Measurements from ENCODE around the gene ACADS.

ACADS gene

DNA sequence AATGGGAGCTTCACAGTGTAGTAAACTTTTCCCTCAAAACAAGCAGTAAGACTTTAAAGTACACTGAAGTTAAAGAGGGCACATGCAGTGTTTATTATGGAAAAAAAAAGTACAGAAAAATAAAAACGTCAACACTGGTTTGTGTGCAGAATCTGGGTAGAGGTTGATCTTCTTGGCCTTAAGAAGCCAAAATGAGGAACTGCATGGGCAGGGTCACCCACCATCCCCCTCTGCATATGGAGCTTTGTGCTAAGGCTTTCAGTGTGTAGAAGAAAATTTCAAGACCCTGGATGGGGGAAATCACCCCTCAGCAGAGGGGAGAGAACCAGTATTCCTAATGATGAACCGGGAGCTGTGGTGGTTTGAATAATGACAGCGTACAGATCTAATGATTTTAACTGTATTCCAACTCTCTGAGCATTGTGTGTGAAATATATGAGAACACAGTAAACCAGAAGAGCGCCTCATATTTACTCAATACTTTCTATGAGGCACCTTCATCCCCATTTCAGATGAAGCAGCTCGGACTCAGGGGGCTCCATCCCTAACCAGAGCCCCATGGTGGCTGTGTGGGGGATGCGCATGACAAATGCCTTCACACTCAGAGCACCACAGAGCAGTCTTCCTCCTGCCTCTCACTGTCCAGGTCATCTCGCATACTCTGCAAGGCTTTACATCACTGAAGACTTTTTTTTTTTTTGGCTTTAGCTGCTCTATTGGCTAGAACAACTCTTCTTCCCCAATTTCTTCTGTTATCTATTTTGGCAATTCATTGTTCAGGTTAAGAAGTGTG lies 33.4 kb downstream of the ACADS start:
- DNase-seq, result no peak

DNA sequence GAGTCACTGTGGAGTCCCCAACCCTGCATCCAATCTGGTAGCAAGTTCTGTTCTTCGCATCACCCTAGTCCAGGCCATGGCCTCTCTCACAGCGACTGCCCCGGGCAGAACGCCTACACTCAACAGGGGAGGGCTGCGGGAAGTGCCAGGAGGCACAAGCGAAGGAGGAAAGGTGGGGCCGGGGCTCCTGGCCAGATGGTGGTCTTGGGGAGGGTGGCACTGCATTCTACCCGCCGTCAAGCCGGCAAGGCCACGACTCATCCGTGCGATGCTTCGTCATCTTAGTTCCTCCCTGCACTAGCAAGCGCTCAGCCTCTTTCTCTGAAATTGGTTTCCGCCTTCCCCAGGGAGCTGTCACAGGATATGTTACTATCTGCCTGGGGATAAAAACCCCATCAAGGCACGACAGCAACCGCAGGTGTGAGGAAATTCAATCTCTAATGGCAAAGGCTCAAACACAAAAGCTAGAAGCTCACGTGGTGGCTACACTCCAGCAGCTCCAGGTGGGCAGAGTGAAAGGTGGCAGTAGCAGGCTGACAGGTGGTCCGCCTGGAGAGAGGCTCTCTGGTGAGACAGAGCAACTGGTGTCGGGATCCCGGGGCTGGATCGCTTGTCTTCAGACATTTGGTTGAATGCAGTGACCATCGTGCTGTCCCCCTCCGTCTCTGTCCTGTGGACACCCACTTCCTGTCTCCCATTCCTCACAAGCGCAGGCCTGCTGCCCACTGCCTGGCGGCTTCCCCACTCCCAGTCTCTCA lies 34.1 kb downstream of the ACADS start:
- DNase-seq, result no peak

DNA sequence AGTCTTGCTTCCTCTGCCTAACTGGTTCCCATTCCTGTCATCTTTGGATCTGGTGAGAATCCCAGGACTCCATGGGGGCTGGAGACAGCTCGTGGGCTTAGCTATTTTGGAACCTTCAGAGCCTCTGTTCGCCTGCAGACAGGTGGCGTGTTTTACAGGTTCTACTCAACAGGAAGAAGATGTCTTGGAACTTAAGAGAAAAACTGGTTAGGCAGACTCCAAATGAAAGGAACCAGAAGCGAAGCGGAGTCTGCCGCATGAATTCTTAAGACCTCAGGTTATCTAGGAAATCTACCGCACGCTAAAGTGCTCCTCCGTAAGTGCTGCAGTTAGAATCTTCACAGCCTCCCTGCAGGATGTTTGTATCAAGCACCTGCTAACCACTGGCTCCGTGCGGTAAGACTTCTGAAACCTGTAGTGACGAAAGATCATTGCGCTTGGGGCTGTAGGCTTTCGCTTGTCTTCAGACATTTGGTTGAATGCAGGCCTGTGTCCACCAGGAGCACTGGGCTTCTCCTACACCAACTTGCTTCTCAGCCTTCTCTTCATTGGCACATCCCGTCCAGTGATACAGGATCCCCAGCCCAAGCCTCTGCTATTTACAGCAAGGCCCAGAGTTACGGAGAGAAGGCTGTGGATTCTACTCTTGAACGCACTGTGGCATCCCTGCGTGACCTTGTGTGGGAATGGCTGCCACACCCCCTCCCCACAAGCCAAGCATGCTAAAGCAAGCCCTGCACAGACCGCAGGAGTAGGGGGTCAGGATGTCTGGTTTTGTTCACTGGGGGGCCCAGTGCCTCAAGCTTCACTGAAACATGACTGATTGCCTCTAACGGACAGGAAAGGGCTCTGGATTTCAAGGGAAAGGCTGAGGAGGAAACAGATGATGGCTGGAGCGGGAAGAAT lies 35.0 kb downstream of the ACADS start:
- no peak for DNase-seq

DNA sequence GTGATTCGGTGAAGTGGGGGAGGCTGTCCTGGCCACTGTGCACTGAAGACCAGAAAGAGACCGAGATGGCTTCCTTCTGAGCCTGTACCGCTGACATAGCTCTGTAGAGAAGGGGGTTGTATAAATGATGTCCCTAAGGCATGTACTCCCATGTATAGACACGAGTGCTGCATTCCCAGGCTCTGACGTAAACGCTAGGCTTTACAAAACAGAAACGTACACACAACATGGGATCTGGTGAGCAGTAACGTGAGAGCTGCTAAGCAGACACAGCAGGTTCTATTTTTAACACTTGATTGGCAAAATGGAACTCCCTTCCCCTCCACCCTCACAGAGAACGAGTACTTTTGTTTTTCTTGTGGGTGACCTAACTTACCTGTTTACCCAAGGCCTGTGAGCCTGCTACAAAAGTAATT lies 35.9 kb downstream of the ACADS start:
- peak; percentile 71 for DNase-seq

DNA sequence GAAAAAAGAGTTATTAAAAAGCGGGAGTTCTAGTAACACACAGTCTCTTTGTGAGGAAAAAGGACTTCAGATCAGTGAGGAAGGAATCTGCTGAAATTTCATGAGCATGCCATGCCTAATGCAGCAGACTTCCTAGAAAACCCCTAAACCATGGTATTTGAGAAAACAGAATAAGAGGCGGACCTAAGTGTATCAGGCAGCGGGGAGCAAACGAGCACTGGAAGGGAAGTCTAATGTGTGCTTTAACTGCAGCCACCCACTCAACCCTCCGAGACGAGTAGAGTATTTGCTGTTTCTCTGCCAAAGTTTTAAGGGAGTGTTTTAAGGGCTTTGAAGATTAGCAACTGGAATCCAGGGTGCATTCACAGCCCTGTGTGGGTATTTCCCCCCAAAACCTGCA lies 36.5 kb downstream of the ACADS start:
- DNase-seq, result no peak

DNA sequence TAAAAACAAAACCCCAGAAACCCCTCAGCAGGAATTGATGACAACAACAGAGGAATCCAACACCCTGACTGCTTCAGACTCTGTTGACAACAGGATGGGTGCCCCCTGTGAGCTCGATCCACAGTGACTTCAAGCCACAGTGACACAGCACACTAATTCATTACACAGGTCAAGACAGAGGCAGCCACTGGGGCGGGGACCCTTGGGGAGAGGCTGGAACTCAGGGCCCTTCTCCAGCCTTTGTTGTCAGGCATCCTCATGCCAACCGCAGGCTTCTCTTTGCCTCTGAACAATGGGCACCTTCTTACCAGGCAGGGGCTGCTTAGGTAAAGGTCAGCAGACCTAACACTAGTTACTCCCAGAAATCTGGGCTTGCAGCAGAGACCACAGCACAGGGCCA lies 37.6 kb downstream of the ACADS start:
- DNase-seq, result no peak

DNA sequence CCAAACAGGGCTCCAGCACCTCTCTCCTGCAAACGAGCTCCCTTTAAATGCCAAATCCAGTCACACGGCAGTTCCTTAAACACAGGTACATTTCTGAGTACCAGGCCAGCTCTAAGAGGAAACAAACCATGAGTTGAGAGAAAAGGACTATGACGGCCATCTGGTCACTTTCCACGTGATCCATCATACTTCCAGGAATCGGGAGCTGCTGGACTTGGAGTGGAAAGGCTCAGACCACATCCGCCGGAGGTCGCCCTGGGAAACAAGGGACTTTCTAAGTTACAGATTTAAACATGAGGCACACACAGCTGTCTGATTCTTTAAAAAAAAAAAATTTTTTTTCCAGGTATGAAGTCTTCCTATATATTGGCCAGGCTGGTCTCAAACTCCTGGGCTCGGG lies 39.2 kb downstream of the ACADS start:
- DNase-seq, result no peak

DNA sequence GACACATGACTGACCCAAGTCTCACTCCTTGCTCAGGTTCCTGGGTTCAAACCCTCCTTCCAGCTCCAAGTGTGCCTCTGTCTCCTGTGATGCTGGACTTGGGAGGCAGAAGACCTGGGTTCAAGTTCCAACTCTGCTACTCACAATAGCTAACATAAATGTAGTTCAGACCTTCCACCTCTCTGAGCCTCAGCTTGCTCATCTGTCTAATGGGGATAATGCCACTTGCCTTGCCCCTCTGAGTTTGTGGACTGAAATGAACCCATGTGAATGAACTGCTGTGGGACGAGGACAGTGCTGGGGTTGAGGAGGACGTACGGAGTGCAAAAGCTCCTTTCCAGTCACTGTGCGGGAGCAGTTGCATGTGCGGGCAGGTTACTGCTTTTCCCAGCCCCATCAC lies 40.9 kb downstream of the ACADS start:
- DNase-seq, result no peak

DNA sequence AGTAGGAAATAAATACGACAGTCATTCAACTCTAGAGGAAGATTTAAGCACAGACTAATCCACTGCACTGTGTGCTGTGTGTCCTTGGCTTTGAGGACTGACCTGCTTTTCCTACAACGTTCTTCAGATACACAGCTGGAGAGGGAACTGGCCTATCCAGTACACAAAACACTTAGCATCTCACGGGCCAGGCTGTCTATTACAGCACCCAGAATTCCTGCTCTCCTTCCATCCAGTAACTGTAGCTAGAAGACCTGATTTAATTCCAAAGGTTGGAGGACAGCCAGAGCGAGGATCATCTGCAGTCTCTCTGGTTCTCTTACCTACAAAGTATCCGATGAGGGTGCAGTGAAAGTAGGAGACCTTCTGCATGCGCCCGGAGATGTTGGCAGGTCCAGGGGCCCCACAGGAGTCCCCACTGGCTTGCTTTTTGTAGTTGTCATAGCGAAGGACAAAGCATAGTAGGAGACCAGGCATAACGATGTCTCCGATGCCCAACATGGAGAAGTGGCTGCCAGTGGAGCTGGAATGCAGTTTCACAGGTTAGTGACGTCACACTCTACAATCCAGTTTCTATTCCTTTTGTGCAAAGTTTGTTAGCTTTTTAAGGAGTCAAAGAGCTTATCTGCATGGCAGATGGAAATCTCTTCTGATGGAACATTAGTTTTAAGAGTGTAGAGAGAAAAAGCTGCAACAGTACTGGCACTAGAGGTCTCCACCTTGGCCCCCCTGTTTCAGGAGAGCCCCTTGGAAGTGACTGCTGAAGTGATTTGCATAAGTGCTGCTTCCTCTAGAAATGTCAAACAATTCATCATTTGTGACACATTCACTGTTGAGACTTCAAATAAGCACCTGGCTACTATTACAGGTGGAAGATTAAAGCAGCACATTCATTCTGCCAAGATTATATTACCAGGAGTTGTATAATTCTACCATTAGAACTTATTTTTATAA lies 41.7 kb downstream of the ACADS start:
- no peak for DNase-seq

DNA sequence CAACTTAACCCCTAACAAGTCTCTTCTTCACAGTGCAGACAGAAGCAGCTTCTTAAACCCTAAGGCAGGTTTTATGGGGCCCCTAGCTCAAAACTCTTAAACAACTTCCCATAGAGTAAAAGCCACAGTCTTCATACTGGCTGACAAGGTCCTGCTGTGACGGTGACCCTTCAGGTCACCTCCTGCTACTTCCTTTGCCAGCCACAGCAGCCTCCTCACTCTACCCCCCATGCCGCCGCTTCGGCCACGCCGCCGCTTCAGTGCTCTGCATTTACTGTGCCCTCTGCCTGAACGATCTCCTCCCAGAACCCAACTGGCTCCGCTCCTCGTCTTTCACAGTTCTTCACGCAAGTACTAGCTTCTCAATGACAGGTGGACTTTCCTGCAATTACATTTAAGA lies 45.5 kb downstream of the ACADS start:
- DNase-seq, result no peak

DNA sequence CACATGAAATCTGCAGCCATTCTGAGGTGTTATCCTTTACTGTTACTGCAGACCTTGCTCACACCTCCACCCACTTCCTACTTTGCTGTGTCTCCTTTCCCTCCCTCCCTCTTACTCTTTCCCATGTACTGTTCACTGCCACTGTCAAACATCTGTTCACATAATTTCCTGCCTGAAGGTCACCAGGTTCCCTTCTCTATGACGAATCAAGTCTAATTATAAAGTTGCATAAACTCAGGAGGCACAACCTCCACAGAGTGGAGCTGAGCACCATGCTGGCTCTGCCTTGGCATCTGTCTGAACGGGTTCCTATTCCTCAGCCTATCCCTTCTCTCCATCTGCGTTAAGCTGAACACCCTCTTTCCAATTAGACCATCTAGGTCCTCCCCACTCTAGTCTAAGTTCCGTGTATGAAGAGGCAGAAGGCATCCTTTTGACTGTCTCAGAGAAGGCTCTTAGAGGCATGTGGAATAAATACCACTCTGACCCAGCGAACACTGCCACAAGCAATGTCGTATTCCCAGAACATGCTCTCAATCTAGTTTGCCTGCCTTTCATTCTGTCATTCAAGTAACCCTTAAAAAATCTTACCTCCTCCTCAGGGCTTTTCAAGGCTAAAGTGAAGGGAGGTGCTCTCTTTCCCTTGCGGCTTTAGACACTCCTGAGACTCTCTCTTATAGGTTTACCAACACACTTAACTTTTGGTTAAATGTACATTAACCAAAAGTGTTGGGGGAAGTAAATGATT lies 48.7 kb downstream of the ACADS start:
- DNase-seq, result no peak

DNA sequence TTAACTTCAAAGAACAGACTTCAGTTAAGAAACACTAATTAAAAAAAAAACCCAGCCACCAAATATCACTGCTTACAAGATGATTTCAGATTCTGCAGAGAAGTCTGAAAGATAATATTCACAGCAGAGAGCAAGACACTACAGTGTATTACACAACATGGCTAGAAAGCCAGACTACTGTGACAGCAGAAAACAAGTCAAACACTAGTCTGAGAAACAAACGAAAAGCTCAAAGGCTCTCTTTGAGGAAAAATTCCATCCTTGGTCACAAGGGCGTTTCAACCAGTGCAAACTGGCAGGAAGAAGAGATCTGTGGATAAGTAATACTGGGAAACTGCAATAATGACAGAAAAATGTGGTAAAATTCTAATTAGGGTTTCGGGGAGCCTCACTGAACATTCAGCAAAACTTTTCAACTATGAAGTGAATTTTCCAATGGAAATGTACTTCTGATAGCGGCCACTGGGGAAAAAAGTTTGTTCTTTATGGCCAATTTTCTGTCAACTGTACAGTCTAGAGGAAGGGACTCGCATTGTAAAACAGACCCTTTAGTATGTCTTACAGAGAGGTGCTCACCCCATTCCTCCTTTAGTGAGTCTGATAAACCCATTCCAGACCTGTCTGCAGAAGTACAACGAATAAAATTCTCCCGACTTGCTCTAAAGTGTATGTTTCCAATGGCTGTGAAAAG lies 50.4 kb downstream of the ACADS start:
- no peak for DNase-seq

DNA sequence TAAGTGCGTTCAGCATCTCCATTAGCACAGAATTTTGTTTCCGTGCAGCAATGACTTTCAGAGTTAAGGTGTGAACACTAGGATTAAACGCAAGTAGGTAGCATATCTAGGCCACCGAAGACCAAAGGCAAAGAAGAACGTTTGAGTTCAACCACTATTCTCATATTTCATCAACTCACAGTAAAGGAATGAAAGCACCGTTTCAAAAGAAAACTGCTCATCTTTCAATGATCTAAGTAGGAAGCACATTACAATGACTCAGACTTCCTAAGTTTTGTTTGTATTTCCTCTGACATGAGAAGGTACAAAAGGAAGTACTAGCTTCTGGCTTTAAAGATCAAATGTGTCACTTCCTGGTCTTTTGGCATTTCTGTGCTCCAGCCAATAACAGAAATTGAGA lies 57.6 kb downstream of the ACADS start:
- DNase-seq, result no peak

DNA sequence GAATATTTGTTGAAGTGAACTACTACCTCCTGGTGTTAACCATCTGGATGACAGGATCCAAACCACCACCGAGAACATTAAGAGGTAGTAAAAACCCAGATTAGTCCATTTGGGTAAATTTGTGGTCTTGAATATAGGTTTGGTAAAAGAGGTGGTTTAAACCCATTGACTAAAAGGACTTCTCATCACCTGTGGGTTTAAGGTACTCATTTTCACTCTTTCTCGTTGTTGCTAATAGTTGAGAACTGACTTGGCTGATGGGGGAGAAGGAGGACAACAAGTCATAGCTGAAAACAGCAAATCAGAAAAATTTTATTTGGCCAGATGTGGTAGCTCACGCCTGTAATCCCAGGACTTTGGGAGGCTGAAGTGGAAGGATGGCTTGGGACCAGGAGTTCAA lies 59.2 kb downstream of the ACADS start:
- no peak for DNase-seq

DNA sequence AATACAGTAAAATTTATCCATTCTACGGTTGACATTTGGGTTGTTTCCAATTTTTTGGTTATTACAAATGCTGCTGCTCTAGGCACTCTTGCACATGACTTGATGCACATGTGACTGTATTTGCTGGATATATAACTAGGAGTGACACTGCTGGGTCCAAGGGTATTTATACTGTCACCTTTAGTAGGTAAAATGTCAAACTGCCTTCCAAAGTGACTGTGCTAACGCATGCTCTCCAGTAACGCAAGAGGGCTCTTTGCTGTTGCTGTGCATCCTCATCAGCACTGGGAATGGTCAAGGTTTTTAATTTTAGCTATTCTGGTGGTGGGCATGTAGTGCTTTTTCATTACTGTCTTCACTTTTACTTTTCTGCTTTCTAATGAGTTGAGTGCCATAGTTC lies 62.3 kb downstream of the ACADS start:
- DNase-seq, result no peak
